Colonic mucosa (tissue), 4 donors: ENCODE results near the gene CETP. TPM values are rescaled to one million over a fixed set of nuclear protein-coding genes. Genes with fewer than 3 reads are reported as not detected.
A peak's percentile ranks its signal among the peaks of the same experiment; 100 is the strongest.

Experiments used
- DNase-seq: peaks from one replicate; pipeline ENCODE4 v3.0.0-alpha.2; 2020
- H3K27ac ChIP-seq: fragments of 200-600 bp; one replicate; pipeline ENCODE4 v1.8.0; 2021
- H3K27me3 ChIP-seq: fragments of 200-600 bp; one replicate; pipeline ENCODE4 v1.8.0; 2021
- H3K36me3 ChIP-seq: fragments of 200-600 bp; one replicate; pipeline ENCODE4 v1.8.0; 2021
- H3K4me1 ChIP-seq: fragments of 200-600 bp; one replicate; pipeline ENCODE4 v1.8.0; 2021; ENCODE audit warnings: mild to moderate bottlenecking
- H3K4me3 ChIP-seq: fragments of 200-600 bp; one replicate; pipeline ENCODE4 v1.8.0; 2021
- H3K9ac ChIP-seq, 2 donors: one replicate each; pipeline ENCODE4 v1.7.0; 2013; ENCODE audit warnings: control low read depth in 2 of 2, low read depth in 2 of 2, low read length in 2 of 2
- H3K9me3 ChIP-seq: fragments of 200-600 bp; one replicate; pipeline ENCODE4 v1.8.0; 2021
- CTCF ChIP-seq: fragments of 200-600 bp; IDR thresholded peaks from one replicate; pipeline ENCODE4 v1.8.0; 2022; ENCODE audit warnings: antibody characterized with exemption, mild to moderate bottlenecking
- intact Hi-C: fragments of 100-400 bp; cut with DNase I; formaldehyde crosslinking; loops from one replicate; pipeline ENCODE4 v1.14.1; 2022
- total RNA-seq, 2 donors: library from RNA; stranded (reverse); fragmentation: NEBNext Ultra II Directional in 1 of 2; extraction: Animal tissue kit (Norgen Biotek cat#: 25700) in 1 of 2; gene quantifications; one replicate each; pipeline ENCODE4 v1.2.1, GENCODE V29; 2021
- donor health status: healthy.
- donor health status: DM: no; HTN: no; CAD: no.
- donor health status: DM: no; HTN: no; CAD: no.

The CETP gene
- total RNA-seq, 2 donors from 2014 or later, result not detected

DNA sequence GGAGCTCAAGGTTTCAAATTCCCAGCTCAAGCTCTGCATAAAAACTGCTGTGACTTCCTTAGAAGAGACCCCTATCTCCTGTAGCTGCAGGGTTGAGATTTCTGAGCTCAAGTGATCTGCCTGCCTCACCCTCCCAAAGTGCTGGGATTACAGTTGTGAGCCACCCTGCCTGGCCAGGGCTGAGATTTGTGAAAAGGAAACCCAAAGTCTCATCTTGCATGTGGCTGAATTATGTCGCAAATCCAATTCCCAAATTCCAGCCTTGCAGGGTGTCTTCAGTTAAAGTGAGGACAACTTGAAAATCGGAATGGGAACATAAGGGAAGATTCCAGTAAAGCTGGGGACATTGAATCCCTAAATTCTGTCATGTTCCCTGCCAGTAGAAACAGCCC is 14.2 kb upstream of the CETP start:
- Histone ChIP-seq H3K9me3 (no peaks in the 10 kb centered on the region), H3K4me1 (no peaks in the 10 kb centered on the region), H3K9ac (no peak overlapping the region), H3K27me3 (no peaks in the 10 kb centered on the region), H3K4me3 (no peak overlapping the region), H3K27ac (no peak overlapping the region), H3K36me3 (peaks cover 12% of the 10 kb centered on the region)
- TF ChIP-seq CTCF, result no peak
- intact Hi-C loops, result no loop called here
- no peak for DNase-seq

DNA sequence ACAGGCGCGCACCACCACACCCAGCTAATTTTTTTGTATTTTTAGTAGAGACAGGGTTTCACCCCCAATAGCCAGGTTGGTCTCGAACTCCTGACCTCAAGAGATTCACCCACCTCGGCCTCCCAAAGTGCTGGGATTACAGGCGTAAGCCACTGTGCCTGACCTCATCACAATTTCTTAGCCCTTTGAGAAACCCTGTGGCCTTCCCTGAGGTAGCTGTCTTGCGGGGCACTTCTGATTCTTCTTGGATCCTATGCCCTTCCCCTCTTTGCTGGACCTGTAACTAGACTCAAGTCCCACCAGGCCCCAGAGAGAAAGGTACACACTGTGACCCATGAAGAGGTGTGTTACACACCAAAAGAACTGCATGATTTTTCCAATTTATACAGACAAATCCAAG is 13.5 kb upstream of the CETP start:
- Histone ChIP-seq H3K9ac (no peak overlapping the region), H3K27me3 (no peaks in the 10 kb centered on the region), H3K36me3 (peaks cover 6% of the 10 kb centered on the region), H3K4me1 (no peaks in the 10 kb centered on the region), H3K27ac (no peak overlapping the region), H3K4me3 (no peak overlapping the region), H3K9me3 (no peaks in the 10 kb centered on the region)
- DNase-seq, result no peak
- intact Hi-C loops, result no loop called here
- TF ChIP-seq CTCF, result no peak

- no peak overlapping the region for H3K4me3 ChIP-seq
- intact Hi-C loops, result loop anchor here (2.0 kb wide), 1 partner anchor 83 kb away; no protein-coding TSS in a partner anchor
- H3K9me3 ChIP-seq, result no peaks in the 10 kb centered on the region
- DNase-seq, result no peak
- no peak overlapping the region for H3K9ac ChIP-seq
- no peaks in the 10 kb centered on the region for H3K4me1 ChIP-seq
- no peak for TF ChIP-seq CTCF
- no peak overlapping the region for H3K27ac ChIP-seq
- no peaks in the 10 kb centered on the region for H3K27me3 ChIP-seq
- H3K36me3 ChIP-seq, result no peaks in the 10 kb centered on the region
Observed at GRCh38 chr16:56950051-56950450, 11.7 kb upstream of the CETP start.

GRCh38 chr16:56950455-56950854 is 11.3 kb upstream of the CETP start:
- Histone ChIP-seq H3K4me3 (no peak overlapping the region), H3K36me3 (no peaks in the 10 kb centered on the region), H3K9ac (peak overlapping the region in 1 of 2 donors; percentile 24), H3K27me3 (no peaks in the 10 kb centered on the region), H3K9me3 (no peaks in the 10 kb centered on the region), H3K4me1 (no peaks in the 10 kb centered on the region), H3K27ac (no peak overlapping the region)
- intact Hi-C loops, result loop anchor here (2.0 kb wide), 1 partner anchor 84 kb away; no protein-coding TSS in a partner anchor
- TF ChIP-seq CTCF, result no peak
- DNase-seq, result no peak

- no peak overlapping the region for H3K27ac ChIP-seq
- no peaks in the 10 kb centered on the region for H3K9me3 ChIP-seq
- no peak overlapping the region for H3K4me3 ChIP-seq
- H3K9ac ChIP-seq, result peak overlapping the region in 1 of 2 donors; percentile 24
- no peaks in the 10 kb centered on the region for H3K27me3 ChIP-seq
- peak; percentile 57 for TF ChIP-seq CTCF
- peak; percentile 37 for DNase-seq
- intact Hi-C loops, result loop anchor here (2.0 kb wide), 1 partner anchor 84 kb away; no protein-coding TSS in a partner anchor
- no peaks in the 10 kb centered on the region for H3K36me3 ChIP-seq
- no peaks in the 10 kb centered on the region for H3K4me1 ChIP-seq
Observed at GRCh38 chr16:56950881-56951771, 10.6 kb upstream of the CETP start.
